Fibroblast of skin of back (primary cell): ENCODE measurements around the gene TMEM115.

ENCODE experiments used
- DNase-seq: peaks from one replicate; pipeline ENCODE4 v3.0.0-alpha.2; 2013

Gene TMEM115

DNA sequence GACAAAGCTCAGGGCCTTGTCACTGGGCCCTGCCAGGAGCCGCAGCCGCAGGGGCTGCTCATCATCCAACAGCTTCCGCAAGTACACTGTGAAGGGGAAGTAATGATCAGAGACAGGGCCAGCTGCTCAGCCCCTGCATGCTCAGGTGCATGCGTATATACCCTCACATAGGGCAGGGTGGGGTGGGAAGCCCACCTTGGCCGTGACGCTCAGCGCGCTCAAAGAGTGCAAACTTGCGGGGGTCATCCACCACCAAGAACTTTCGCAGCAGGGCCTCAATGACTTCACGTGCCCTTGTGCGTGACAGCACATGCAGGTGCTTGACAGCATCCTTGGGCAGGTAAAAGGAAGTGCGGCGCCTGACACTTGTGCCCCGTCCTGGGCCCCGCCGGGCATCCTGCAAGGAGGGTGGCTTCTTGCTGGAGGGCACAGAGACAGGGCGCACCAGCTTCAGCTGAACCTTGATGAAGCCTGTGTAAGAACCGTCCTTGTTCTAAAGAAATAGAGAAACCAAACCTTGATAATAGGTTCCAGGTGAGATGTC lies 27.9 kb downstream of the TMEM115 start:
- DNase-seq, result no peak

DNA sequence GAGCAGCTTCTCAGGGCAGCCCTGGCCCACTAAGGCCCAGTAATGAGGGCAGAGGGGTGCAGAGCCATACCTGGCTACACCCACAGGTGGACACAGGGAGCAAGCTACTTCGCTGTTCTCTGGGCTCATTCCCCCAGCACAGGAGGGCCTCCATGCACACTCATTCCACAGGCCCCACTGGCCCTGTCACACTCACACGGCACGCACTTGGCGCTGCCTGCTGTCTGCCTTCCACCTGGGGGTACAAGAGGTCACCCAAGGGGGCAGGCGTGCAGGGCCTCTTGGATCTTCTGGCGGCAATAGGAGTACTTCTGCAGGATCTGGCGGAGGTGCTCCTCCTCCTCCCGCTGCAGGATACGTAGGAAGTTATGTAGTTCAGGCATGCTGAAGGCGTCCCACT lies 29.0 kb downstream of the TMEM115 start:
- DNase-seq, result no peak

DNA sequence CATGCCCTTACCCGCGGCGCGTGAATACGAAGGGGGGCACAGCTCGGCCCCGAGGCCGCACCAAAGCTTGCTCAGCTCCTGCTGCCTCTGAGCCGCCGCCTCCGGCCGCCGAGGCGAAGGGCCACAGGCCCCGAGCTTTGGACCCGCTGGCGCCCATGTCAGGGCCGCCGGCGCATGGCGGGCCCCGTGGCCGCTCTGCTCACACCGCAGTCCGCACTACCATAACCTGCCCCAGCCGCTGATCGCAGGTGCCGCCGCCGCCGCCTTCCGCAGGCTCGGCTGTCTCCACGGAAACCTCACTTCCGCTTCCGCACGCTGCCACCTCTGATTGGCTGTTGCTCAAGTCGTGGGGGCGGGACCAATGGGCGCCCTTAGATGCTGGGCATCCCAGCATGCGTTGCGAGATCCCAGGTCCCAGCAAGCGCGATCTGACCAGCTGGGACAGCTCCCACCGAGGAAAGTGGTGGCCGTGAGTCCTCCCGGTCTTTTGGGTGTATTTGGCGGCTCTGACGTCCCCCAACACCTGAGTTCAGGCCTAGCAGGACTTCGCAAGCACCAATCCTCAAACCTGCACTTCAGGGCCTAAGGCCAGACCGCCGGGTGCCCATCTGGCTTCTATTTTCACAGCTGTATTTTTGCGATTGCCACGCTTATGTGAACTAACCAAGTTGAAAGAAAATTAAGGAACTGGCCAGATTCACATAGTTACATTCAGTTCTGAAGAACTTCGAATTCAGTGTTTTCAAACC lies 31.2 kb downstream of the TMEM115 start, which contains the start of gene TUSC2:
Gene TUSC2 (minus strand): TSS at position 281 of the 749 bp plus-strand sequence. CDS start 124 bp downstream, at position 157.
- DNase-seq, result peak; percentile 96

DNA sequence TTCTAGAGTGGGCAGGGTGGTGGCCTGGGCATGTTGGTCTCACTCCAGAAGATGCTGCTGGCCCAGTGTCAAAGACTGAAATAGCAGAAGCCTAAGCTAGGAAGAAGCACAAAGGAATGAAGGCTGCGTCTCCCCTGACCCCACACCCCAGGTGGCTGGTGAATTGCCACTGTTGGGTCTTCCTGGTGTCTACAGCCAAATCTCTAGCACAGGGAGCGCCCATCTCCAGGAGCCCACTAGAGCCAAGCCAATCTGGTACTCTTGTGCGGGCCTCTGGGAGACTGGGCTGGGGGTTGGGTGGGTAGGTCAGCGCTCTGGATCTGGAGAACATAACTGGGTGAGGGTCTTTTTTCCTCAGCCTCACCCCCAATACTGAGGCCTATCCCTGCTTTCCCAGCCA lies 32.2 kb downstream of the TMEM115 start:
- no peak for DNase-seq

GRCh38 chr3:50326182-50326541 lies 33.2 kb downstream of the TMEM115 start:
- DNase-seq, result no peak

DNA sequence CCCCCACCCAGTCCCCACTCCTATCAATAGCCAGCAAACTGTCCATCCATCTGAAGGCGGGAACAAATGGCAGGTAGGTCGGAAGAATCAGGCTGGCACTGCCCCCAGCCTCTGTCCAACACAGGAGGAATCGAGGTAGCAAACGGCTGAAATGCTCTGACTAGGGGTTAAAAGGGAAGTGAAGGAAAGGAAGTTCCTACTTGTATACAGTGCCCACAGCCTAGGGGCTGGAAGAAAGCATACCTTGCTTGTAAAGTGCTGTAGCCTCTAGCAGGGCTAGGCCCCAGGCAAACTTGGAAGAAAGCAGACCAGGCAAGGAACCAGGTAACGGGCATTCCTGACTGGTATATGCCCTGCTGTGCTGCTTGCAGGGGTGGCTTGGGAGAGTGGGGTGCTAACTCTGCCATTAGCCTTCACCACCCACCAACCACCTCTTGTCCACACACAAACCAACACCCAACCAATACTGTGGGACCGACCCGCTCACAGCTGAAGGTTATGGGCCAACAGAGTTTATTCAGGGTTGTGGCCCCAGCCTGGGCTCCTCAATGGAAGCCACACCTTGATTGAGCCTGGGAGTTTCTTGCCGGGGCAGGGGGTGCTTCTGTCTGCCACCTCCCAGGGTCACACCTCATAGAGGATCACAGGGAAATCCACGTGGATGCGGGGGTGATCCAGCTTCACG lies 33.7 kb downstream of the TMEM115 start:
- DNase-seq, result no peak

GRCh38 chr3:50325113-50325480 lies 34.2 kb downstream of the TMEM115 start:
- no peak for DNase-seq

DNA sequence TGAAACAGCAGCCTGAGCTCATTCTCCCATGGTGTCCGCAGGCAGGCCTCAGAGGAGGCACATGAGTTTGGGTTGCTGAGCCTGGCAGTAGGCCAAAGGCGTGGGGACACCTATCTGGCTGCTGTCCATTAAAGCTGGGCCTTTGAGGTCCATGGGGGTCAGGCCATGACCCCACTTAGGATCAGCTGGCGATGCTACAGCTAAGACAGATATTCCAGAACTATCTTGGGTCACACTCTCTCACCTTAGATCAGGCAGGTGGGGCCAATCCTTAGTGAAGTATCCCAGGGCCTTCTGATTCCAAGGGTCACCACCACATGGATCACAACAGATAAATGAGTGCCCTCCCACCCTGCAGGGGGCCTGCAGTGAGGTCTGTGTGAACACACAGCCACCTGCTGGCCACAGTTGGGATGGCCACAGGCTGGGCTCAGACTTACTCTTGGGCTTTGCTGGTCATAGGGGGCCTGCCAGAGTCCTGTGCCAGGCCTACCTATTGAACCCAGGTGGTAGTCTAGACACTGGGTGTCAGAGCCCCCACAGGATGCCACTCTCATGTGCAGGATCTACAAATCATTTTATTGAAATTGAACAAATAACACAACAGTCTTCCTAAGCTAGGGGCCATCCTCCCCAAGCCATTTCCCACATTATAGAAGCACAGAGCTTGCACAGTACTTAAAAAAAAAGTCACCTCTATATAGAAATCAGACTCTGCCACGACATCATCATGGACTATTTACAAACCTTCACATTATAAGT lies 34.8 kb downstream of the TMEM115 start:
- peak; percentile 73 for DNase-seq

- no peak for DNase-seq
Observed at GRCh38 chr3:50323614-50324199, 35.6 kb downstream of the TMEM115 start.

DNA sequence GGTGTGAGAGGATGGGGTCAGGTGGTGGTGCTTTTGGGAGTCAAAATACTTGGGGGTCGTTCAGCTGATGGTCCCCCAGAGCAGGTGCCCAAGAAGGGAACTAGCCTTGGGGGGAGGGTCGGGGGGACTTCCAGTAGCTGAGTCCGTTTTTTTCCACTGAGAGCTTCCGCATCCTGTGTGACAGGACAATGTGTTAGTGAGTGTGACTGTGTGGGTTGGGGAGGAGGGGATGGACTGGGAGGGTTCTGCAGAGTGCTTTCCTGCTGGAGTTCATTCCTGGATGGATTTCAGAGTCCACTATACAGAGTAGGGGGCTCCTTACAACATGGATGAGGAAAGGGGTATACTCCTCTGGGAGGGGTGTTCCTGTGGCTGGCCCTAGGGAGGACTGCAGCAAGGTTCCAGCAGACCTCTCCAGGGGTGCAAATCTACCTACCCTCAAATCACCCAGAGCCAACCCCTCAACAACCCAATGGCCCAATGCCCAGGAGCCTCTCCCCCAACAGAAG lies 36.2 kb downstream of the TMEM115 start:
- no peak for DNase-seq

DNA sequence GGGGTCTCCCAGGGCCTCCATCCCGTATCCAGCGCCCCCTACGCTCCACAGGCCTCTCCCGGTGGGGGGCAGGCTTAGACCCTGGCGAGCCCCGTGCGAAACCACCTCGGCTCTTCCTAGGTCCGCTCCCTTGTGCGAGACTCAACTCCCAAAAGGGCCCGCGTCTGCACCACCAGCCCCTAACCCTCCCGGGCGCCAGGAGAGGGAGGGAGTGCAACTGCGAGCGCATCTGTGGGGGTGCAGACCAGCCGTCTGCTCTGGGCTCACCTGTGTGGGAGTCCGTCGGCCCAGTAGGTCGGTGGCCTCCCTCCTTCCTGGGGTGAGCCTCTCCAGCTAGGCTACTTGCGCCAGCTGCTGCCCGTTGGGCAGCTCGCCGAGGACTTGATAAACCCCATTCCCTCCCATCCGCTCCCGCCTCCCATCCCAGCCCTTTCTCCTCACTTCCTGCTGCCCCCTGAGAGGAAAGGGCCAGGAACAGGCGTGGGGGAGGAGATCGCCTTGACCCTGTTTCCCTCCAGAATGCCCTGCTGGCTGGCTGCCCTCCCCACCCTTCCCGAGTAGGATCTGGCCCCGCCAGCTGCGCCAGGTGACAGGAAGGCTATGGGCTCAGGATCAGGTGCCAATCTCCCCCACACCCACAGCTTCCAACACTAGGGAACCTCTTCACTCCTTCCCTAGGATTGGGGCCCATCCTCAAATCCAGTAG lies 36.8 kb downstream of the TMEM115 start, which contains the start of gene HYAL2:
Gene HYAL2 (minus strand): TSS at position 360 of the 706 bp plus-strand sequence. CDS start 2,256 bp downstream, outside the sequence.
- DNase-seq, result no peak

- DNase-seq, result no peak
Observed at GRCh38 chr3:50322115-50322385, 37.3 kb downstream of the TMEM115 start.

DNA sequence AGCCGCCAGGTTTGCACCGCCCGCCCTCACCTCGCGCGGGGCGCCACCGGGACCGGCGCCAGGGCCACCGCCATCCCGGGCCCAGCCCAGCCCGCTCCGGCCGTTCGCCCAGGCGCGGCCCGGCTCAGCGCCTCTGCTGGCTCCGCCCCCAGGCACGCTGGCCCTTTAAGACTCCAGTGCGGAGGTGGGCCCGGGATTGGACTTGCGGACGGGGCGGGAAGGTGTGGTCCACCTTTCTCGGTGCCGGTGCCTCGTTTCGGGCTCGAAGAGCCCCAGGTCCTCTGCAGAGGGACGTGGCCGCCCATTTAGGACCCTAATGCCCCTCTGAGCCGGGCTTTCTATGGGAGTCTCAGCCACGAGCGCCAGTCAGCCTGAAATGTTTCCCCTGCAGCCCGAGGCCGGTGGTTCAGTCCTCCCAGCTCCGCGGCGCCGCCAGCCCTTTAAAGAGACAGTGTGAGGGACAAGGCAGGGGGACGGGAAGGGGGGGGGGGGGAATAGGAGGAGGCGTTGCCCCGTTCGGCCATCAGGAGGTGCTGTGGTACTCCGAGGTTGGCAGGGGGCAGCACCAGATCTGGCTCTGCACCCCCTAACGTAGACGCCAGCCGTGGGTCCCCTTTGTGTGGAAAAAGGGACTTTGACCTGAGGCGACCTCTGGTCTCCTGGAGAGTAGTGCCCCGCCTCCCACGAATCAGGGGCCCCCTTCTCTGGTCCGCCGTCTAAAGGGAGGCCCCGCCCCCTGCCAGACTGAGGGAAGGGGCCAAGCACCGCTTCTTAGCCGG lies 37.8 kb downstream of the TMEM115 start:
- DNase-seq, result peak; percentile 90

DNA sequence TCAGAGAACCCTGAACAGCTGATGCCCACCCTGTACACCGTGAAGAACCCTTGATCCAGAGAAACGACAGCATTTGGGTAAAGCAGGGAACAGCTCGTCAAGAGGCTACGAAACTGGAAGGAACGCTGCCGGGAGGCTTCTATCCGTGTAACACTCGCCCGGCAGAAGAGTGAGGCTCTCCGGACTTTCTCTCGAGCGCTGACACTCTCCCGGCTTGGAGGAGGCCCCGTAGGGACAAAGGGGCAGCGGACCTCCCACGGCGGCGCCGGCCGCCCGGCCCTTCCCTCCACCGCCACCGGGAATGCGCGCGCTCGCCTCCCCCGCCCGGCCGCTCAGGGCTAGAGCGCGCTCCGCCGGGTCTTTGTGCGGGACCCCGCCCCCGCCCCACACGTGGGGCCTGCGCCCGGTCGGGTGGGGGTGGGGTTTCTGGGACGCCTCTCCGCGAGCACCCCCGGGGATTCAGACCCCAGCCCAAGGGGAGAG lies 38.4 kb downstream of the TMEM115 start:
- DNase-seq, result peak; percentile 75

- no peak for DNase-seq
Observed at GRCh38 chr3:50319894-50320625, 39.3 kb downstream of the TMEM115 start.

DNA sequence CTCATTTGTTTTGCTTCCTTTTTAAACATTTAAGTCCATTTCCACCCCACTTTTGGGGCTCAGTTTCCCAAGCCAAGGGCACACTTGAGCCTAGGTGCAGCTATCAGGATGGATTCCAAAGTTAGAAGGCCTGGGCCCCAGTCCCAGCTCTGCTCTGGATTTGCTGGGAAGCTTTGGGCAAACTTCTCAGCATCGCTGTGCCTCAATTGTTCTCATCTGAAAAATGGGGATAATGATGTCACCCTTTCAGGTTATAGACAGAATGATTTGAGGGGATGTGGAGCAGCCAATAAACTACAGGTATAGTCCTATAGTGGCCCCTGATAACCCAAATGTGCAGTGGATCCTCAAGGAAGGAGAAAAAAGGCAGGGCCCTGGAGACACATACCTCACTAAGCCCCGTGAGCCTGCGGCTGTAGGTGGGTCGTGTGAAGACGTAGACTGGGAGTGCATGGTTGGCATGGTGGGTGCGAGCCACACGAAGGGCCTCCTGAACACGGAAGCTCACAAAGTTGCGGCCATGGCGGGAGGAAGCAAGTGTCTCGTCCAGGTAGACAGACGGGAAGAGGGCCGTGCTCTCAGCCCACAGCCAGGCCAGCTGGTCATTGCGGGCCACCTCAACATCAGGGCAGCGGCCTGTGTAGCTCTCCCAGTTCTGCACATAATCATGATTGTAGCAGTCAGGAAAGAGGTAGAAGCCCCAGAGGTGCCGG lies 40.0 kb downstream of the TMEM115 start:
- no peak for DNase-seq

DNA sequence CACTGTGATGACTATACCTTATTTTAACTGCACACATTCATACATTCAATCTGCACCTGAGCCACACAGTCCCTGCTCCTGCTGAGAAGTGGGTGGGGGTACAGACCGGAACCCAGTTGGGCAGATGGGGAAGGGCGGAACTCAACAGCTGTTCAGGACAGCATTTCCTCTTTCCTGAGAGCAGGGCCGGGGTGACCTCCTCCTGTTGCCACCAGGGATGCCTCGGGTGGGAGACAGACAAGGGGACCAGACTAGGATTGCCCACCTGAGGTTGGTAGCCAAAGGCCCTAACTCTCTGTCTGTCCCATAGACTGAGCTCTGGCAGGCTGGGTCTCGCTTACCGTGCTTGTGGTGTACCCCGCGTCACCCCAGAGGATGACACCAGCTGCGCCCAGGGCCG lies 40.7 kb downstream of the TMEM115 start:
- DNase-seq, result no peak

DNA sequence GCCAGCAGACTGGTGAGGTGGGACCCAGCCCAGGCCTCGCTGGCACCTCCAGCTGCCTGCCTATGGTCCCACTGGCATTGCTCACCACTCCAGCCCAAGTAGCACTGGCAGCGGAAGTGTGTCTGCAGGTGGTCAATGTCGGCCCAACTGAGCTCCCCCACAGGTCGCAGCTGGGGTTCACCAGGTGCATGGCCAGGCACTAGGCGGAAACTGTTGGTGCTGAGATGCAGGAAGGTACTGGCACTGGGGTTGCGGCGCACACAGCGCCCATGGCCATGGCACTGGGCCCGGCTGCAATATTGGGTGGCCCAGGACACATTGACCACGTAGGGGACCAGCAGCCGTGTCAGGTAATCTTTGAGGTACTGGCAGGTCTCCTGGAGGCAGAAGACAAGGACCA lies 41.2 kb downstream of the TMEM115 start:
- no peak for DNase-seq

GRCh38 chr3:50317300-50317699 lies 42.0 kb downstream of the TMEM115 start:
- DNase-seq, result no peak
